Activated CD8-positive, alpha-beta memory T cell treated with anti-CD3 and anti-CD28 coated beads, Interleukin-2, amount 50 U/mL, for 1 hour (primary cell): ENCODE measurements around the gene VKORC1.
"Not testable (repeated sequence)": the region's sequence is repeated elsewhere in the genome, so short reads cannot be mapped to it uniquely, and the experiment has no call there.

Experiments
- DNase-seq: peaks from one replicate; pipeline ENCODE4 v3.0.0-alpha.2; 2020; ENCODE audit errors: extremely low read depth

Gene VKORC1

DNA sequence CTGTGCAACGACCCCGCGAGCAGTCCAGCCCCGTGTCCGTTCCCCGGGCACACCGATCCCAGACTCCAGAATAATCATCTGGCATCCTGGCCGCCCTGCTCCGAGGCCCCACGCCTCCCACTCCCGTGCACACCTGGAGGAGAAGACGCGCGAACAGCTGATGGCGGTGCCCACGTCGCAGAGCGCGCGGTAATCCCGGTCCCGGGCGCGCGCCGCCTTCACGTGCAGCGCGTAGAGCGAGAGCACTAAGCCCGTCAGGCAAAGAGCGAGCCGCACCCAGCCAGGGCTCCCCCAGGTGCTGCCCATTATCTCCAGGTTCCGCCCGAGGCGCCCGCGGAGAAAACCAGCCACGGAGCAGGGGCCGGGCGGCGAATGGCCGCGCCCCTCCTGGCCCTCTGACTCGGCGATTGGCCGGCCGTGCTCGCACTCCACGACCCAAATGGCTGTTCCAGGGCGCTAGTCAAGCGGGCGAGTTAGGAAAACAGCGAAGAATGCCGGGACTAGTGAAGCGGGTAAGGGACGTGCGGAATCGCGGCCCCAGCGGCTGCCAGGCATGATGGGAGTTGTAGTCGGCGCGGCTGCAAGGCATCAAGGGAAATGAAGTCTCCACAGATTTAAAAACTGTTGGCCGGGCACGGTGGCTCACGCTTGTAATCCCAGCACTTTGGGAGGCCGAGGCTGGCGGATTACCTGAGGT is at the start of gene VKORC1:
TSS of gene VKORC1 (minus strand) at position 374 of the 697 bp plus-strand sequence. CDS start at position 306, 68 bp downstream.
- peak; percentile 74 for DNase-seq

GRCh38 chr16:31143694-31144148 is 49.1 kb upstream of the VKORC1 start:
- no peak for DNase-seq

- DNase-seq = no peak
Observed at GRCh38 chr16:31143011-31143693, 48.6 kb upstream of the VKORC1 start.

- peak; percentile 84 for DNase-seq
Observed at GRCh38 chr16:31142109-31143010, 47.8 kb upstream of the VKORC1 start.

DNA sequence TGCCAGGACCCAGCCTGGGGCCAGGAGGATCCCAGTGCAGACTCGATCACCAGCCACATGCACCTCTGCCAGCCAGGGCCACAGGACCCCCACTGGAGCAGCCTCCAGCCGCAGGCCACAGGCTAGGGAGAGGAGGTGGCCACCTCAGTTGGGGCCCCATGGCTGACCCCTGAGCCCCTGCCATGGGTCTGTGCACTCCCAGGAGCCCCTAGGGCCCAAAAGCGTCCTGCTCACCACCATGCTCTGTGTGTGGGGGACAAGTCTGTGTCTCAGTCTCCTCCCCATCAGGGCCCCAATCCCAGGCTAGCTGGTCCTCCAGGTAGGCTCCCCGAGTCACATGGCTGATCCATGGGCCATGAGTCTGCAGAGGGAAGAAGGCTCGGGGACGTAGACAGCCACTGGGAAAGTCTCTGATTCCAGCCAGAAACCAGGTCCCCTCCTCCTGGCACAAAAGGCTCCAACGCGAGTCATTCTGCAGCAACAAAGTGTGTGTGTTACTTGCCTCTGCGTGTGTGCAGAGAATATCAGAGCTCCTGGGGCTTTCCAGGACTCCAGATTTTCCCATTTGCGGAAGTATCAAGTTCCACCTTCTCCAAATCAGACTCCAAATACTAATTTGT is 47.0 kb upstream of the VKORC1 start:
- no peak for DNase-seq

DNA sequence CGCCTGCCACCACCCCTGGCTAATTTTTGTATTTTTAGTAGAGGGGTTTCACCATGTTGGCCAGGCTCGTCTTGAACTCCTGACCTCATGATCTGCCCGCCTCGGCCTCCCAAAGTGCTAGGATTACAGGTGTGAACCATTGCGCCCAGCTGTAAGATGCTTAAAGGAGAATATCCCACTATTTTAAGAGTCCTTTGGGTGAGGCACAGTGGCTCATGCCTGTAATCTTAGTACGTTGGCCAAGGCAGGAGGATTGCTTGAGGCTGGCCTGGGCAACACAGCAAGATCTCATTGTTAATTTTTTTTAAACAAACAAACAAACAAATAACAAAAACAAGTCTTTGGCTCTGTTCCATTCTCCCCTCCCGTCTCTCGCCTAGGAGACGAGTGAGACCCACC is 46.5 kb upstream of the VKORC1 start:
- not testable (repeated sequence) for DNase-seq

DNA sequence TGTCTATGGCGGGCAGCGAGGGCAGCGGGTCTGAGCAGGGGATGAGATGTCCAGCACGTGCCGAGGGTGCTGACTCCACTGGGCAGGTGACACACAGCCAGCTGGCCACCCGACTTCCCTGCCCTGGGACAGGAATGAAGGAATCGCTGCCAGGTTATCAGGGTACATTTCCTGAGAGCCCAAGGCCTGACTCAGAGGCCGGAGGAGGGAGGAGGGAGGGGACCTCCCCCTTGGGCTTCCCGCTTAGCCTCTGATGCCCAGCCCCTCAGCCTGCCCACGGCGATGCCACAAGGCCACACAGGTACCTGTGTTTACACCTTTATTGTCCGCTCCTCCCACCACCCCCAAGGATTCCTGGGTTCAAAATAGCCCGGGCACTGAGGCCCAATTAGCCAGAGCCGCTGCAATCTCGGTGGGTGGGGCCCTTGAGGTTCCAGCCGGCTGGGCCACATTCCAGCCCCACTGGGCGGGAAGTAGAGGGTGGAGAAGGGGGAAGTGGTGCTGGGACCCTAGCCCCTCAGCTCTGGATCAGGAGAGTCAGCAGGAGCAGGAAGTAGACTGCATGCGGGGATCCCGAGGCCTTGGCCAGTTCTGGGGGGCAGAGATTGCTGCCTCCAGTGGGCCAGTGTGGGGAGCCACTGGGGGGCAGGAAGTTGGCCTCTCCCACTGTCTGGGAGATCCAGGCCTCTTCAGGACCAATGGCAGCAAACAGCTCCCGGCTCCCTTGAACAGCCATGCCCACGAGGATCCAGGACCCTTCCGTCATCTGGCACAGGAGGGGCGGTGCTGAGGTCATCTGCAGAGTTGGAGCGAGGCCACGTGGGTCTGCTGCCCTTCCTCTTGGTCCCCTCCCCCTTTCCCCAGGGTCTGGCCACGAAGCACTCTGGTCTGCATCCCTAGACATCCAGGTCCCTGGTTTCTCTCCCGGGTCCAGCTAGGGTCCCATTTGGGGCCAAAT is 44.3 kb upstream of the VKORC1 start:
- DNase-seq = no peak

GRCh38 chr16:31136822-31137499 is 42.4 kb upstream of the VKORC1 start:
- DNase-seq = not testable (repeated sequence)

- no peak for DNase-seq
Observed at GRCh38 chr16:31136287-31136662, 41.7 kb upstream of the VKORC1 start.

DNA sequence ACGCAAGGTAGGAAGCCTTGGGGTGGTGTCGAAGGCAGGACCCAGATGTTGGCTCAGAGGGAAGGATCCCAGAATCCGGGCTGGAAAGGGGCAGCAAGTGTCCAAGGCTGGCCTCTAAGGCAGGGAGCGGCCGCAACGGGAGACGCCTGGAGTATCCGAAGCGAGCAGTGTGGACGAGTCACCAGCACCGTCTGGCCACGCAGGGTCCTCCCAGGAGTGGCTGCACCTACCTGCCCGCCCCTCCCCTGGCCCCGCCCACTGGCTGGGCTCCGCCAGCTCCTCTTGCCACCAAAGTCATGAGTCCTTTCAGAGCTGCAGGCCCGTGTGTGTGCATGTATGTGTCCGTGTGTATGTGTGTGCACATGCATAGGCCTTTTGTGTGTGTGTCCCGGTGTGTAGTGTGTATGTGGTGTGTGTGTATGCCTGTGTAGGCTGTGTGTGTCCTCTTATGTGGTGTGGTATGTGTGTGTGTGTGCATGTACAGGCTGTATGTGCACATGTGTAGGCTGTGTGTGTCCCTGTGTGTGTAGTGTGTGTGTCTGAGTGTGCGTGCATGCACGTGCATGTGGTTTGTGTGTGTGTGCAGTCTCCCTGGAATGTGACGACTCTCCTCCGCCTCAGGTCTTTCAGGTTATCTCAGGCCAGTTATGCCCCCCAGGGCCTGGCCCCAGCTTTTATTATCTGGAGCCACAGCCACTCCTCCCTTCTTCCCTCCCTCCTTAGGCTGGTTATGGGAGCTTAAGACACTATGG is 41.1 kb upstream of the VKORC1 start, which contains the start of gene PRSS8:
TSS of gene PRSS8 (minus strand) at position 193 of the 752 bp plus-strand sequence. CDS start 229 bp downstream, outside the sequence.
- DNase-seq = no peak

DNA sequence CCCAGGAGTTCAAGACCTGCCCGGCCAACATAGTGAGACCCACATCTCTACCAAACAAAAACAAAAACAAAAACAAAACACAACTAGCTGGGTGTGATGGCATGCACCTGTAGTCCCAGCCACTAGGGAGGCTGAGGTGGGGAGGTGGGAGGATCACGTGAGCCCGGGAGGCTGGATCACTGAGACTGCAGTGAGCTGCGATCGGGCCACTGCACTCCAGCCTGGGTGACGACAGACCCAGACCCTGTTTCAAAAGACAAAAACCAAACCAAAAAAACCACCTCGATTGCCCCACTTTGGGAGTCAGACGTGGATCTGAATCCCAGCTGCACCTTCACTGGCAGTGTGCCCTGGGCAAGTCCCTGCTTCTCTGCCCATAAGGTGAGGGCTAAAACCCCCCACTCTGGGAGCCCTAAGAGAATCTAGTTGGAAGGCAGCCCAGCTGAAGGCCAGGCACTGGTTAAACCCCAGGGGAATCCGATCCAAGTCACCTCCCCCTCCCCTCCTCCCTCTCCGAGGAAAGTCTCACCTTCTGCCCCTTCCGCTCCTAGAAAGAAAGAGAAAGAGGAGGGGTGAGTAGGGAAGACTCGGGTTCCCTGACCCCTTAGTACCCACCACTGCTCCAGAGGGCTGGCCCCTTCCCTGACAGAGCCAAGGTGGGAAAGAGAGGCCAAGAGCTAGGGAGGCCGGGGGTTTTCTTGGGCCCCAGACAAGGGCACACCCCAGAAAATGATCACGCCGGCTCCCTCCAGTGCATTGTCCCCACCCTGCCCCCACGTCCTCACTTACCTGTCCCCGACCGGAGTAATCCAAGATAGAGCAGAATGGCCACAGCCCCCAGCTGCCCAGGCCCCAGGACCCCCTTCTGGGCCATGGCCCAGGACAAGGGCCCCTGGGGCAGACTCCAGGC is 40.3 kb upstream of the VKORC1 start:
- no peak for DNase-seq

DNA sequence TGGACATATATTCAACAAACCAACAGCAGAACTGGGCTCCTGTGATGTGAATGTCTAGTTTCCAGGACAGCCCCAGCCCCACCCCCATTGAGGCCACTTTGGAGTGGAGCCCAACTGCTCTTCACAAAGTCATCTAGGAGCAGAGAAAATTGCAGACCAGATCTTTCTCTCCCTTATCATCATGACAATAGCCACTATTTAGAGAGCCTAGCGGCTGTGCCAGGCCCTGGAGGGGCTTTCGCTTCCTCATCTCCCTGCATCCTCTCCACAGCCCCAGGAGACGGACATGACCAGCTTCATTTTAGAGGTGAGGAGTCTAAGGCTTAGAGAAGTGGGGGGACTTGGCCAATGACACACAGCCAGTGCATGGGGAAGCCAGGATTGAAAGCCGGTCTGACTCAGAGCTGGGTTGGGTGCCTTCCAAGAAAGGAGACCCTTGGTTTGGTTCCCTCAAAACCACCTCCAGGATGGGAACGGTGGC is 39.5 kb upstream of the VKORC1 start:
- no peak for DNase-seq

GRCh38 chr16:31133046-31133501 is 38.5 kb upstream of the VKORC1 start:
- no peak for DNase-seq

- no peak for DNase-seq
Observed at GRCh38 chr16:31132303-31132979, 37.8 kb upstream of the VKORC1 start.

DNA sequence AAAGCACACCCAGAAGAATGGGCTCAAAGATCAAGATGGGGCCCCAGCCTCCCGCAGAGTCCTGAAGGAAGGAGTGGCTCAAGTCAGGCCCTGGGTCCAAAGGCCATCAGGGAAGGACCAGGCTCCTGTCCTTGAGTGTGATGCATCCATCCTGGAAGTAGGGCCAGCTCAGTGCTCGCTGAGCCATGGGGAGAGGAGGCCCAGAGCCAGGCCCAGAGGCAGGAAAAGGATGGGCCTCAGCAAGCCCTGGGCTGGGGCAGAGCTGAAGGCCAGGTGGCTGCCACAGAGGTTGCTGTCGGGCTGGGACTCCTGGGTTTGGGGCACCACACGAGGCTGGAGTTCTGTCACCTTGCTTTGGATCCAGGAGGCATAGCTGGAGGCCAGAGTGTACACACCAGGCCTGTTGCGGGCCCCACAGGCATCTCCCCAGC is 37.3 kb upstream of the VKORC1 start:
- no peak for DNase-seq

DNA sequence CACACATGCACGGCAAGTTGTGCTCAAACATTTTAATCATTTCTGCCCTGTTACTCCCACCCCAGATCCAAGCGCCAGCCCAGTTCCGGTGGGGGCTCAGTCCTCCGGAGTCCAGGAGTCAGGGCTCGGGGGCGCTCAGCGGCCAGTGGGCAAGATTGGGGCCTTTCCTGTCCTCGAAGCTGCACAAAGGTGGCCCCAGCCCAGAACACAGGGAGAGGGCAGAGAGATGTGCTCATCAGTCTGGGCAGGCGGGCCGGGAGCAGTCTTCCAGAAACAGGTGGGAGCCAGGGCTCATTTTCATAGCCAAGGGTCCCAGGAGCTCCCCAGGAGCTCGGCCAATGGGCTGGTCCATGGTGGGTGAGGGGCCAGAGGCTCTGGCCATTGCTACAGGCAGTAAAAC is 36.8 kb upstream of the VKORC1 start:
- no peak for DNase-seq

GRCh38 chr16:31130899-31131298 is 36.3 kb upstream of the VKORC1 start:
- DNase-seq = no peak
